GM19372 (cell line): ENCODE data around the gene CWF19L1.
"Not testable (repeated sequence)": the region's sequence is repeated elsewhere in the genome, so short reads cannot be mapped to it uniquely, and the experiment has no call there.

Experiments used
- ATAC-seq: cut with Tn5 transposase; IDR thresholded peaks from one replicate; pipeline ENCODE4 v1.9.1; 2021; ENCODE audit warnings: mild to moderate bottlenecking, low read depth, moderate library complexity; ENCODE audit not compliant: unreplicated experiment

The CWF19L1 gene

DNA sequence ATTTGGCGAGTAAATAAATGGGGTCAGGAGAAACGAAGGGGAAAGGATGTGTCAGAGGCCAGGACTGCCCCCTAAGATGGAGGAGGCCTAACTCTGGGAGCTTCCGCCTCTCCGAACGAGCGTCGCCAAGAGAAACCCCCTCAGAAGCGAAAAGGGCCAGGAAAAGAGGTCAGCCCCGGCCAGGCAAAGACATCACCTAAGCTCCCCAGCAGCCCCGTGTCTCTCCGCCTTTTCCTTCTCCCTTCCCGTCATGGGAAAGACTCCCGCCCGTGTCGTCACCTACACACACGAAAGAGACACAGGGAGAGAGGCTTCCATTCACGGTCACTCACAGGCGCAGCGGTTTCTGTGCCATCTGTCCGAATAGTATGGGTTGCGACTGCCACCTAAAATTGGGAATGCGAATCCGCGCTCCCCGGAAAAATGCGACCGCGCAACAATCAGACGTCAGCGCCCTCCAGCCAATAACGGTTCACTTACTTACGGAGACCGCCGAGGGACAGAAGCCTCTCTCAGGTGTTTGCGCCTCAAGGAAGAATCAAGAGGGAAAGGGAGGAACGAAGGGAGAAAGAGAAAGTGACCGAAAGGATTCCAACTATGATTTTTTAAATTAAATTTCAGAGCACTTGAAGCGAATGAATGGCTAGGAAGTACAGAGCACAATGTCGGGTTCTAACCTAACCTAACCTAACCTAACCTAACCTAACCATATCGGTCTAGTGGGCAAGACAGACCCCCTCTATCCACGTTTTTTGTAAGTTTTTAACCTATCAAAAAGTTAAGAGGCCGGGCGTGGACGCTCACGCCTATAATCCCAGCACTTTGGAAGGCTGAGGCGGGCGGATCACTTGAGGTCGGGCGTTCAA is at the start of gene CWF19L1:
Gene CWF19L1, minus strand, starts transcription at position 400 of the 866 bp plus-strand sequence. Its CDS starts 45 bp downstream, at position 355.
- peak; percentile 75 for ATAC-seq

DNA sequence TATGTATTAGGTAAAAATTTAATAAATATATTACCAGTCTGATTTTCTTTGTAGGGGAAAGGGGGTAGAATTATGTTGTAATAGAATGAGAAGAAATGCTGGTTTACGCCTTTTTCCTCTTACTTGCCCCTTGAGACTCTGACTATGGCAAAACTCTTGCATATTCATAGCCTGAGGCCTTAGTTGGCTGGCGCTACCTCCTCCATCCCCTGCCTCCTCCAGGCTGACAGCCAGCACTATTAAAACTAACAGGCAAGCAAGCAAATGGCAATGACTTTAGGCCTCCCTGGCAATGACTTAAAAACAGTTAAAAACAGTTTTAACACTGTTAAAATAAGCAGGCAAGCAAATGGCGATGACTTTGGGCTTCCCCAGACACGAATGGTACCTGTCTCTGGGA is 48.2 kb upstream of the CWF19L1 start:
- no peak for ATAC-seq

DNA sequence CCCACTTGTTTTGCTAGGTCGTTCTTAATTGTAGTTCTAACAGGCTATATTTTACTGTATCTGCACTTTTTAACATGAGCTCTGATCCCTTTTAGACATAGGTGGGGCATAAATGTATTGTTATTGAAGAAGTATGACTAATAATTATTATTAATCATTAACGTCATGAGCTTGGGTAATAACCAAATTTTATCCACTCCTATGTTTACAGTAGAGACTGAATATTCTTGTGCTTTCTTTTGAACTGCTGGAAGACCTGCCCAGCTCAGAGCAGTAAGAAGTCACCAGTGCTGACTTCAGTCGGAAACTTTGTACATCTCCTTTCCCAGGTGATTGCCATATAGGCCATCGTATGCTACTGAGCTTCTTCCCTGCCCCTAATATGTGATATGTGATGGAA is 43.9 kb upstream of the CWF19L1 start:
- ATAC-seq, result no peak

DNA sequence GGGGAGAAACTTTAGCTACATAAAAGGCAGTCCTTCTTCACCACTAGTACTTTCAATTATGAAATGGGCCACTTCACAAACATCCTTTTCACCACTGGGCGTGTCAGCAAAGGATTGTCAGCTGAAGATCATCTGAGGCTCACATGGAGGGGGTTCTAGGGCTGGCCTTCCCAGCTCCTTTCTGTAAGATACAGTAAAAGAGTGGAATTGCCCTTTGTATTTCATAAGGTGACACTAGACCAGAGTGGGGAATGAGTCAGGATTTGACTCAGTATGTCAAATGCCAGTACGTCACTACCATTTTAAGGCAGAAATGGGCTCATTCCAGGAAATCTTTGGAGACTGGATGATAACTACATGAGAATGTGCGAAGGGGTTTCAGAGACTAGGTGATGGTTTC is 40.2 kb upstream of the CWF19L1 start:
- no peak for ATAC-seq

DNA sequence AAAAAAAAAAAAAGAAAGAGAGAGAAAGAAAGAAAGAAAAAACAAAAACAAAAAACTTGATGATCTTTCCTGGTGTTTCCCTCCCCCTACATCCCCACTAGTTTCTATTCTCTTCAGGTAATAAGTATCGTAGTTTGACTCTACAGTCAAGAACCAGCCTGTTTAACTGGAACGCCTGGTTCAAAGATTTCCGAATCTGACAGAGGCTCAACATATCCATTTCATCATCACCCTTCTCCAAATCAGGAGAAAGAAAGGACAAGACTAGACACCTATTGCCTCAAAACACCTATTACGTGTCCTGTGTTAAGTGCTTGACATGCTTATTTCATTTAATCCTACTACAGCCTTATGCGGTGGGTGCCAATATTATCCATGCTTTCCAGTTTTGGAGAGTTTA is 39.4 kb upstream of the CWF19L1 start:
- no peak for ATAC-seq

DNA sequence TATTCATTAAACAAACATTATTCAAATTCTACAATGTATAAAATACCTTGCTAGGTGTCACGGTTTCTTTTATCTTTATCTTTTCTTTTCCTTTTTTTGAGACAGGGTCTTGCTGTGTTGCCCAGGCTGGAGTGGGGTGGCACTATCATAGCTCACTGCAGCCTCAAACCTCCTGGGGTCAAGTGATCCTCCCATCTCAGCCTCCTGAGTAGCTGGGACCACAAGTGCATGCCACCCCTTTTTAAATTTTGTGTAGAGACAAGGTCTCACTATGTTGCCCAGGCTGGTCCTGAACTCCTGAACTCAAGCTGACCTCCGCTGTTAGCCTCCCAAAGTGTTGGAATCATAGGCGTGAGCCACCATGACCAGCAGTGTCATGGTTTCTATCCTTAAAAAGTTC is 37.0 kb upstream of the CWF19L1 start:
- ATAC-seq, result no peak

DNA sequence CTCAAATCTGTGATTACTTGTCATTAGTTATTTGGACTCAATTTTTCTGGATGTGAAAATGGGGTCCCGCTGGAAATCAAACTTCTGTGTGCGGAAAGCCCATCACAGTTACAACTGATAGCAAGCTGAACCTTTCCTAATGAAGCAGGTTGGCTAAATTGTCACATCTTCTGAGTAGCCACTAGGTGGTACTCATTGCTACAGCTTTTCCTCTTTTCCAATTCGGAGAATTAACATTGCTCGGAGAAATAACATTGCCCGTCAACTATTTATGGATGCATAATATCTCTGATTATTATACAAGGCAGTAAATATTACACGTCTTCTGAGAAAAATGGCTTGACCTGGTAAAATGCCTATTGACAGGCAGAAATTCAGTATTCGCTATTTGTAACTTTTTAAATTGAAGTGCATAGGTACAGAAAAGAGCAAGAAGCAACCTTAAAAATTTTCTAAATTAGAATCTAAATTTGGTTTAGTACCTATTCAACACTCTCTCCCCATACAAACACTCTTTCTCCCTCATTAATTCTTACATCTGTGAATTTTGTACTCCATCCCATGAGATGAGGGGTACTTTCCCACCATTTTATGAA is 36.4 kb upstream of the CWF19L1 start:
- no peak for ATAC-seq

DNA sequence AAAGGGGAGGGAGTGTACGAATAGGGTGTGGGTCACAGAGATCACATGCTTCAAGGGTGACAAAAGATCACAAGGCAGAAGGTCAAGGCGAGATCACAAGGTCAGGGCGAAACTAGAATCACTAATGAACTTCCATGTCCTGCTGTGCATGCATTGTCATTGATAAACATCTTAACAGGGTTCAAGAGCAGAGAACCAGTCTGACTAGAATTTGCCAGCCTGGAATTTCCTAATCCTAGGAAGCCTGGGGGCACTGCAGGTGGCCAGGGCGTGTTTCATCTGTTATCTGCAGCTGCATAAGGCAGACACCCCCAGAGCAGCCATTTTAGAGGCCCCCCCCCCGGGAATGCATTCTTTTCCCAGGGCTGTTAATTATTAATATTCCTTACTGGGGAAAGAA is 33.7 kb upstream of the CWF19L1 start:
- not testable (repeated sequence) for ATAC-seq

DNA sequence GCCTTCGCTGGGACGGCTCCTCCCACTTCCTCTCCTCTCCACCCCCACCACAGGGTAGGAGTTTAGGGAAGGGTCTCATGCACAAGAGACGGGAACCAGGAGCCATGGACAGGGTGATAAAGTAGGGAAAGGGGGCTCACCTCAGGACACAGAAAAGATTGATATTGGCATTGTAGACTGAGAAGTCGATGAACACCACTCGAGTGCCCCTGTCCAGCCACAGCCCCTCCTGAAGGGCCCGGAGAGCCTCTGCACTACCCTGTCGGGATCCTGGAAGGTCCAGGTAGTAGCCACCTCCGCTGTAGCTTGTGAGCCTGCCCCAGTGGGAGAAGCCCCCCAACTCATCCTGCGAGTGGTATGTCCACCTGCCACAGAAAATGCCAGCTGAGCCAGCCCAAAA is 29.8 kb upstream of the CWF19L1 start:
- no peak for ATAC-seq

DNA sequence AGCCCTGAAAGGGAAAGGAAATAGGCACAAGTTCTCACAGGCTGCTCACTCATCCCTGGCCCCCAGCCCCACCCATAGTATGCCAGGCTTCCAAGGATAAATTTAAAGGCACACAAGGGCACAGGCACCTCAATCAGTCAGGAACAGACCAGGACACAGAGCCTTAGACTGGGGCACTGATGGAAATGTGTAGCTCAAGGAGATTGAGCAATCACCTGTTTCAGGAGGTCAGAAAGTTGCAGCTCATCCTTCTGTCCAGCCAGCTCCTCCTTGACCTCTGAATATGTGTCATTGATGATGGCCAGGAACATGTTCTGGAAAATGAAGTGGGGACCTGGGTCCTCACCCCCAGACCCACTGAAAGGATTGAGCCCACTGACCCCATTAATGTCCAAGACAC is 25.6 kb upstream of the CWF19L1 start:
- ATAC-seq, result no peak

DNA sequence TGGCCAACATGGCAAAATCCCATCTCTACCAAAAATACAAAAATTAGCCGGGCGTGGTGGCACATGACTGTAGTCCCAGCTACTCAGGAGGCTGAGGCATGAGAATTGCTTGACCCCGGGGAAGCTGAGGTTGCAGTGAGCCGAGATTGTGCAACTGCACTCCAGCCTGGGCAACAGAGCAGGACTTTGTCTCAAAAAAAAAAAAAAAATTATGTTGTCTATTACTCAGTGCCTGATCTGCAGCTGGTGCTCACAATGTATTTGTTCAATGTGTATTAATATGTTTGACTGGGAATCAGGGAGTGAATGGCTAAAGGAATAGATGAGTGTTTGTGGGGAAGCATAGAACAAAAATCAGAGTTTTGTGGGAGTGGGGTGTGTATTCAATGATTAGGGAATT is 24.9 kb upstream of the CWF19L1 start:
- not testable (repeated sequence) for ATAC-seq

DNA sequence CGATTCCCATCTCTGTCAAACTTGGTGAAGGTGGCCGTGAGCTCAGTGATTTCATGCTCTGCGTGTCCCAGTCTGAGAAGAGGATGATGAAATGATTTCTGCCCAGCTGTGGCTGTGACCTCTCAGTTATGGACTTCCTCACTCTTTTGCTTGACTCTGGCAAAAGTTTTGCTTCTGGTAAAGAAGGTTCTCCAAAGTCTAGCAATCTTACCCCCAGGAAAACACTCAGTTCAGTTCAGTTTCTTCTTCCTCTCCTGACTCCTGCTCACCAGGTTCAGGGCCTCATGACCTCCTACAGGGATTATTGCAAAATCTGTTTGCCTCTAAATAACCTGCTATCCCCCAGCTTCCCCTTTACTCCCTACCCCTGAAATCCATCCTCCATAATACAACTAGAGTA is 23.9 kb upstream of the CWF19L1 start:
- ATAC-seq, result no peak

DNA sequence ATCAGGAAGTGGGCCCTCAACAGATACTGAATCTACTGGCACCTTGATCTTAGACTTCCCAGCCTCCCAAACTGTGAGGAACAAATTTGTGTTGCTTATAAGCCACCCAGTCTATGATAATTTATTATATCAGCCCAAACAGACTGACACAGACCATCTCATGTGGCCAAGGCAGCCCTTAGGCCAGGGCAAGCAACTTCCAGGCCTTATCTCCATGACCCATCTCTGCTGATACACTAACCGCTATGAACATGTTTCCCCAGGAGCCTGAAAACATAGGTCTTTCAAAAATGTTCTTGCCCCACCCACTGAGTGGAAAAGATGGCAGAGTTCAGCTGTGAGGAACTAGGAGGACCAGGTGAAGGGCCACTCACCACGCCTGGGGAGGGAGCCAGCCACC is 22.2 kb upstream of the CWF19L1 start:
- no peak for ATAC-seq

DNA sequence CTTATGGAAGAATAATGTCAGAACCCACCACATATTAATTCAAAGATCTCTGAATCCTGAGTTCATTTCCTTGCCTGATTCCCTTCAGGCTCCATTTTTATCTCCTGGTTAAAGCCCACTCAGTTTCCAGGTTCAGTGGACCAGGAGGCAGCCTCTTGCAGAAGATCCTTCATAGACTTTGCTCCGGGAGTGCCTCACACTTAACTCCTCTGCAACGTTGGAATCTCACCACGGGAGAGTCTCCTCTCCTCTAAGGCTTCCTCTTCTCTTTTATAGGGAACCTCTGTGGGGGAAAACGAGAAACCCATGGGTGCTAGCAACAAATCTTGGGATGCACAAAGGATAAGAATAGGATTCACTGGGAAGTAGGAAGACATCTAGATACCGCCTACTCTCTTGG is 20.8 kb upstream of the CWF19L1 start:
- no peak for ATAC-seq

DNA sequence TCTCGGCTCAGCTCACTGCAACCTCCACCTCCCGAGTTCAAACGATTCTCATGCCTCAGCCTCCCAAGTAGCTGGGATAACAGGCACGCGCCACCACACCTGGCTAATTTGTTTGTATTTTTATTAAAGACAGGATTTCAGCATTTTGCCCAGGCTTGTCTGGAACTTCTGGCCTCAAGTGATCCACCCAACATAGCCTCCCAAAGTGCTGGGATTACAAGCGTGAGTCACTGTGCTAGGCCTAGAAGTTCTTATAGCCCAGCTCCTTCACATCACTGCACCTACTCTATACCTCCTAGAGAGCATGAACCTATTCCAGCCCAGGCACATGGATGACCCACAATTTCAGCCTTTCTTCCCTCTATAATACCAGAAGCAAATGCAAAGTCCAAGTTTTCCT is 20.3 kb upstream of the CWF19L1 start:
- ATAC-seq, result no peak

DNA sequence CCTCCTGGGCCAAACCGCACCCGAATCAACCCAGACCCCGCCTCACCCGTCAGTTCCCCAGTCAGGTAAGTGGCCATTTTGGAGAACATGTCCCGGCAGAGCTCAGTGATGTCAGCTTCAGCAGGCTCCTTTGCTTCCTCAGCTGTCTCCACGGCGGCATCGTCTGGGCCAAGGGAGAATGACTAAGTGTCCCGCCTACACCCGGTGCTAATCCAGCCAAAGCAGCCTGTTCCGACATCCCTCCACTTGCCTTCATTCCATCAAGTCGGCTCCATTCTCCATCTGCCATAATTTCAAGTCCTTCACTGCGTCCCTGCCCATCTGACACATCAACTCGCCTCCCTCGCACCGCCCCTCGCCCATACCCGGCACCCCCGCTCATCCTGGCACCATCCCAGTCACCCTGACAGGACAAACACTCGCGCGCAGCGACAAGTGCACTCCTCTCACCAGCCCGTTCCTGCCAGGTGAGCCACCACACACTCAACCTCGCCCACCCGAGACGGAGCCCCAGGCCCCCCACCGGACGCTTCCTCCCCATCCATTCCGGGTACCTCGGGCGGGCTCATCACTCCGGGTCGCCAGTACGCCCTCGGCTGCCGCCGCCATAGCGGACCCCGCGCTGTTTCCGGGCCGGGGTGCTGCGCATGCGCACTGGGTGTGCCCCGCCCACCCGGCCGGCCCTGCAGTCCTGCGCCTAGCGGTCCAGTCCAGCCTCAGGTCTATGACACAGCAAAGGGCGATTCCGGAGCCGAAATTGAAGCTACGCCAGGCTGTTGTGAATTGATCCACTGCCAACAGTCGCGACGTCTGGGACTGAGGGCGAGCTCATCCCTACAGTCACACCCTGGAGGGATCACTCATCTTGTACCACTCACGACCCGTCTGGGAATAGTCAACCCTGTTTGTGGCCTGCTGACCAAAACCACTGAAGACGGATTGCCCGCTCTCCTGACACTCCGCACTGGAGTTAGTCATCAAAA is 18.9 kb upstream of the CWF19L1 start, which contains the start of gene BLOC1S2:
Gene BLOC1S2, minus strand, starts transcription at position 630 of the 983 bp plus-strand sequence. Its CDS starts 21 bp downstream, at position 609.
- peak; percentile 92 for ATAC-seq

DNA sequence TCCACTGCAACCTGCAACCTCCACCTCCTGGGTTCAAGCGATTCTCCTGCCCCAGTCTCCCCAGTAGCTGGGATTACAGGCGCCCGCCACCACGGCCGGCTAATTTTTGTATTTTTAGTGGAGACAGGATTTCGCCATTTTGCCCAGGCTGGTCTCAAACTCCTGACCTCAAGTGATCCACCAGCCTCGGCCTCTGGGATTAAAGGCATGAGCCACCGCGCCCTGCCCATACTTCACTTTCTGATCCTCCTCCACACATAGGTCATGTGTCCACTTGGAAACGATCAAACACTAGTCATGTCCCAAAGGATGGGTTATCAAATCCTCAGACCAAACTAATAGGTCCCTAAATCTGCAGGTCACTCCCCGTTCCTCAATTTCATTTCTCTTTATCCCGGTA is 17.9 kb upstream of the CWF19L1 start:
- not testable (repeated sequence) for ATAC-seq

DNA sequence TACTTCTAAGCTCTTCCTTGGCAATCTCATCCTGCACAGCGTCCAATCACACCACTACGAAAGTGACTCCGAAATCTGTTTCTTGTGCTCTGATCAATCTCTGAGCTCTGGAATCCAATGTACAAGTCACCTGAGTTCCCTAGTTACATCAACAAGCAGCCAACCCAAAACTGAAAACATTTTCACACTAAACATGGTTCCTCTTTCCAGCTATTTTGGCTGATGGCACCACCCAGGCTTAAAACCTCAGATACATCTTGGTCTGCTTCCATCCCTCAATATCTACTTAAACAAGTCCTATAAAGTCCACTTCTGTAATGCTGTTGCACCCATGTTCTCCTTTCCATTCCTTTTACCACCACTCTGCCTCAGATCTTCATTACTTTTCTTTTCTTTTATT is 15.5 kb upstream of the CWF19L1 start:
- ATAC-seq, result no peak

DNA sequence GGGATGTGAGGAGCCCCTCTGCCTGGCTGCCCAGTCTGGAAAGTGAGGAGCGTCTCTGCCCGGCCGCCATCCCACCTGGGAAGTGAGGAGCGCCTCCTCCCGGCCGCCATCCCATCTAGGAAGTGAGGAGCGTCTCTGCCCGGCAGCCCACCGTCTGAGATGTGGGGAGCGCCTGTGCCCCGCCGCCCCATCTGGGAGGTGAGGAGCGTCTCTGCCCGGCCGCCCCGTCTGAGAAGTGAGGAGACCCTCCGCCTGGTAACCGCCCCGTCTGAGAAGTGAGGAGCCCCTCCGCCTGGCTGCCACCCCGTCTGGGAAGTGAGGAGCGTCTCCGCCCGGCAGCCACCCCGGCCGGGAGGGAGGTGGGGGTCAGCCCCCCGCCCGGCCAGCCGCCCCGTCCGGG is 9.5 kb upstream of the CWF19L1 start:
- not testable (repeated sequence) for ATAC-seq

DNA sequence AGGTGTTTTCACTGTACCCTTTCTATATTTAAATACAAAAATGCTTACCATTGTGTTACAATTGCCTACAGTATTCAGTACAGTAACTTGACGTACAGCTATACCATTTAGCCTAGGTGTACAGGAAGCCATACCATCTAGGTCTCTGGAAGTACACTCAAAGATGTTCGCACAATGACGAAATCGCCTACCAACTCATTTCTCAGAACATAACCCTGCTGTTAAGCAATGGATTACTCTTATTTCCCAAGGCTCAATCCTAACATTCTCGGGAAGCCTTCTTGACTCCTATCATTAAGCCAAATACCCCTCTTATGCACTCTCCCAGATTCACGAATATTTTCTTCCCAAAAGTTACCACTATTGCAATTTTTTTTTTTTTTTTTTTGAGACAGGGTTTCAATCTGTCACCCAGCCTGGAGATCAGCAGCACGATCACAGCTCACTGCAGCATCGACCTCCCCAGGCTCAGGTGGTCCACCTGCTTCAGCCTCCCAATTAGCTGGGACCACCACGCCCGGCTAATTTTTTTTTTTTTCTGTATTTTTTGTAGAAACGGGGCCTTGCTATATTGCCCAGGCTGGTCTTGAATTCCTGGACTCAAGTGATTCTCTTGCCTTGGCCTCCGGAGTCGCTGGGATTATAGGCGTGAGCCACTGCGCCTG is 1.5 kb downstream of the CWF19L1 start:
- no peak for ATAC-seq
